ENCODE measurements around the gene CLCN4.

CLCN4 gene

DNA sequence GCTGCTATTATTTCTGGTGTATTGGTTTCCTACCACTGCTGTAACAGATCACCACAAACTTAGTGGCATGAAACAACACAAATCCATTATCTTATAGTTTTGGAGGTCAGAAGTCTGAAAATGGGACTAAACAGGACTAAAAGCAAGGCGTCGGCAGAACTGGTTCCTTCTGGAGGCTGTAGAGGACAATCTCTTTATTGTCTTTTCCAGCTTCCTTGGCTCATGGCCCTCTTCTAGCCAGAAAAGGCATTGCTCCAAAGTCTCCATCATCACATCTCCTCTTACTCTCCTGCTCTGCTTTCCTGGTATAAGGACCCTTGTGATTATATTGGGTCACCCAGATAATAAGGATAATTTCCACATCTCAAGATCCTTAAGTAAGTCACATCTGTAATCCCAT, 121.9 kb downstream of the CLCN4 start:
- no peak overlapping the region for H3K4me3 ChIP-seq (ENCODE audit: low read depth, low read length)
- TF ChIP-seq, protein P1, sequence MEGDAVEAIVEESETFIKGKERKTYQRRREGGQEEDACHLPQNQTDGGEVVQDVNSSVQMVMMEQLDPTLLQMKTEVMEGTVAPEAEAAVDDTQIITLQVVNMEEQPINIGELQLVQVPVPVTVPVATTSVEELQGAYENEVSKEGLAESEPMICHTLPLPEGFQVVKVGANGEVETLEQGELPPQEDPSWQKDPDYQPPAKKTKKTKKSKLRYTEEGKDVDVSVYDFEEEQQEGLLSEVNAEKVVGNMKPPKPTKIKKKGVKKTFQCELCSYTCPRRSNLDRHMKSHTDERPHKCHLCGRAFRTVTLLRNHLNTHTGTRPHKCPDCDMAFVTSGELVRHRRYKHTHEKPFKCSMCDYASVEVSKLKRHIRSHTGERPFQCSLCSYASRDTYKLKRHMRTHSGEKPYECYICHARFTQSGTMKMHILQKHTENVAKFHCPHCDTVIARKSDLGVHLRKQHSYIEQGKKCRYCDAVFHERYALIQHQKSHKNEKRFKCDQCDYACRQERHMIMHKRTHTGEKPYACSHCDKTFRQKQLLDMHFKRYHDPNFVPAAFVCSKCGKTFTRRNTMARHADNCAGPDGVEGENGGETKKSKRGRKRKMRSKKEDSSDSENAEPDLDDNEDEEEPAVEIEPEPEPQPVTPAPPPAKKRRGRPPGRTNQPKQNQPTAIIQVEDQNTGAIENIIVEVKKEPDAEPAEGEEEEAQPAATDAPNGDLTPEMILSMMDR (IDR thresholded peaks at IDR 0.05; ENCODE audit: insufficient read depth, low read depth, low read length, missing control alignments) = no peak
- DNase-seq (ENCODE audit: low read depth) = no peak

DNA sequence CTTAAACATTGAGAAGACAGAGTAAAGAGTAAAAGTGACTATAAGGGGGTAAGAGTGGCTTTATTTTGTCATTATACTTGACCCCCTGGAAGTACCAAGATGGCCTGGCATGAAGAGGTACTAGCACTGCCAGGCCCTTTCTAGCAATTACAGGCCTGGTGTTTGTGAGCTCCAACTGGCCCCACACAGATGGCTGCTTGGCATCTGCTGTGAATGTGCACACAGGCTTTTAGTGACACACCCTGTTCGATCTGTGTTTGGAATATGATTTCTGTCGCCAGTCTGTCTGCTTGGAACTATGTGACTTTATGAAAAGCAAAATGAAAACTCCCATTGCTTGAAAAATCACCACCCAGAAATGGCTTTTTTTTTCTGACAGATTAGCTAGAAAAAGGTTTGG, 123.3 kb downstream of the CLCN4 start:
- no peak for DNase-seq (ENCODE audit: low read depth)
- TF ChIP-seq, protein P1 (IDR thresholded peaks at IDR 0.05; ENCODE audit: insufficient read depth, low read depth, low read length, missing control alignments) = no peak

DNA sequence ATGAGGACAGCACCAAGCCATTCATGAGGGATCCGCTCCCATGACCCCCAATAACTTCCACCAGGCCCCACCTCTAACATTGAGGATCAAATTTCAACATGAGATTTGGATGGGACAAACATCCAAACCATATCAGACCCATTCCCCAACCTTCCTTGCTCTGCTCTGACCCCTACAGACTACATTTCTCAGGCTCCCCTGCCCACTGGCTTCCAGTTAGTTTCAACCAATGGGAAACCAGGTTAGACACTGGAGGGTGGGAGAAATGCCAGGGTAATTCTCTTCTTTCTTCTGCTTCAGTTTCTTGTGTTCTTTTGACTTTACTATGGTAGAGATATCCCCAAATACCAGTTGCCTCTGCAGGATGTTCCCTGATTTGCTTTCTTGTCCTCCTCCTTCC, 125.7 kb downstream of the CLCN4 start:
- no peak overlapping the region for H3K4me3 ChIP-seq (ENCODE audit: low read depth, low read length)
- DNase-seq (ENCODE audit: low read depth) = no peak
- TF ChIP-seq, protein P1 (IDR thresholded peaks at IDR 0.05; ENCODE audit: insufficient read depth, low read depth, low read length, missing control alignments) = no peak

More for the DNA sequence above, 123.3 kb downstream of the CLCN4 start:
- no peak overlapping the region for H3K4me3 ChIP-seq (ENCODE audit: low read depth, low read length)

DNA sequence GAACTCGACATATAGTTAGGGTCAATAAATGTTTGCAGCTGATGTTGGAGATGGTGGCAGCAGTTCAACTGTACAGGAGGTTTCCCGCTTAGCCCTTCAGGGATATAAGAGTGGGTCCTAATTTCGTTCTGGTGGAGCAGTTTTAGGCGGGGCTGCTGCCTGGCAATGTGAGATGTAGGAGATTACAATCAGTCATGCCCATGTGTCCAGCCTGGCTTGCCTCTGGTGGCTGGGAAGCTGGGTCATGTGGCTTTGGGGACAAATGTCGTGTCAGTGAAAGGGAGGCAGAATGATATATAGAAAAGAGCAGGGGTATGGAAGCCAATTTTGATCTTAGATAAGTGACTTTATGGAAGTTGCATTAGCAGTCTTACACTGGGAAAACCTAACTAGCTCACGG, 129.4 kb downstream of the CLCN4 start:
- no peak overlapping the region for H3K4me3 ChIP-seq (ENCODE audit: low read depth, low read length)
- no peak for DNase-seq (ENCODE audit: low read depth)
- TF ChIP-seq, protein P1 (IDR thresholded peaks at IDR 0.05; ENCODE audit: insufficient read depth, low read depth, low read length, missing control alignments) = no peak

Data from GM12865 (cell line).